Skin epidermis (tissue), 12 donors: ENCODE results near the gene FRMD4B.
A peak's percentile ranks its signal among the peaks of the same experiment; 100 is the strongest.
"Not testable (repeated sequence)": the region's sequence is repeated elsewhere in the genome, so short reads cannot be mapped to it uniquely, and the experiment has no call there.

ENCODE experiments used
- H3K27ac ChIP-seq, 21 experiments: fragments of 200-600 bp; sonication (generic) in 11 of 21; one replicate each; pipeline ENCODE4 v1.5.0; 2020; ENCODE audit warnings: mild to moderate bottlenecking in 3 of 21, inconsistent platforms in 2 of 21, moderate library complexity in 2 of 21
- H3K4me3 ChIP-seq, 7 experiments: fragments of 200-600 bp; sonication (generic) in 2 of 7; one replicate each; pipeline ENCODE4 v1.5.0; 2020; ENCODE audit warnings: inconsistent platforms in 2 of 7, mild to moderate bottlenecking in 2 of 7, moderate library complexity in 1 of 7

FRMD4B gene

DNA sequence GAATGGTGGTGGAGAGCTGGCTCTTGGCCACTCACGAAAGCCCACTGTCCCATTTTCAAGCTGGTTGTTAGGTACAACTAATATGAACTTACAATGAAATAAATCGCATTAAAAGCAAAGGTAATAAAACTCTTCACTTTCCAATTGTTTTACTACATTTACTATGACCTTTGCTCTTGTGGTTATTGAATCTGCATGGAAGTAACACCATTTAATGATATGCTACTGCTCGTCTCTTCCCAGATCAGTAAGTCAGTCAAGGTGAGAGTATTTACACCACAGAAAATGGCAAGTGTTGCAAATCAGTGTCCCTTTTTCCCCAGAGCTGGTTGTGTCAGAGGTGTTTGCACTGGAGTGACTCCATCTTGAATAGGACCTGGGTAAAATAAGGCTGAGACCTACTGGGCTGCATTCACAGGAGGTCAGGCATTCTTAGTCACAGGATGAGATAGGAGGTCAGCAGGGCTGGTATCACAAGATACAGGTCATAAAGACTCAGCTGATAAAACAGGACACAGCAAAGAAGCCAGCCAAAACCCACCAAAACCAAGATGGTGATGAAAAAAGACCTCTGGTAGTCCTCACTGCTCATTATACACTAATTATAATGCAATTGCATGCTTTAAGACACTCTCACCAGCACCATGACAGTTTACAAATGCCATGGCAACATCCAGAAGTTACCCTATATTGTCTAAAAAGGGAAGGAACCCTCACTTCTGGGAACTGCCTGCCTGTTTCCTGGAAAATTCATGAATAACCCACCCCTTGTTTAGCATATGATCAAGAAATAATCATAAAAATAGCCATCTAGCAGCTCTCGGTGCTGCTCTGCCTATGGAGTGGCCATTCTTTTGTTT, 57.6 kb downstream of the FRMD4B start:
- H3K27ac ChIP-seq: peak overlapping the region in 10 of 21 experiments; percentile 13 to 65 (median 46)
- no peak overlapping the region for H3K4me3 ChIP-seq

DNA sequence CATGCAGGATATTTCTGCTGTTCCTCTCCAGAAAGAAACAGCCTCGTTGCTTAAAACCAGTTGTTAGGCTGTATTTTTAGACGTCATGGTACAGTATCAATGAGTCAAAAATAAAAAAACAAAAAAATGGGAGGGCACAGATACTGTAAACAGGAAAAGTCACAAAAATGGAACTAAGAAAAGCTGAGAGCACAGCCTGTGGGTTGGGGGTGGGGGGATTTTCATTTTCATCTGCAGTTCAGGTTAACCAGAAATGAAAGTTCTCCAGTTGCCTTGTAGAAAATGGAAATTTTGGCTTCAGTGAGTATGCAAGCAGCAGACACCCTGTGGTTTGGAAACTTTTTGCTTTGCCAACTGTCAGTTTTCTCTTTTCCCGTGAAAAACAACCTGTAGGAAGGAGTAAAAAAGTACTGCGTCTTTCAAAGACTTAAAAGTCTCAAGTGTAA, 59.0 kb downstream of the FRMD4B start:
- Histone ChIP-seq H3K4me3 (no peak overlapping the region), H3K27ac (peak overlapping the region in 12 of 21 experiments; percentile 4 to 76 (median 49))

- H3K4me3 ChIP-seq: no peak overlapping the region
- H3K27ac ChIP-seq: no peak overlapping the region
Observed at GRCh38 chr3:69325151-69325550, 60.7 kb downstream of the FRMD4B start.

- Histone ChIP-seq H3K27ac (no peak overlapping the region), H3K4me3 (no peak overlapping the region)
Observed at GRCh38 chr3:69324362-69325025, 61.4 kb downstream of the FRMD4B start.

GRCh38 chr3:69323941-69324340, 61.9 kb downstream of the FRMD4B start:
- no peak overlapping the region for H3K4me3 ChIP-seq
- H3K27ac ChIP-seq: no peak overlapping the region

DNA sequence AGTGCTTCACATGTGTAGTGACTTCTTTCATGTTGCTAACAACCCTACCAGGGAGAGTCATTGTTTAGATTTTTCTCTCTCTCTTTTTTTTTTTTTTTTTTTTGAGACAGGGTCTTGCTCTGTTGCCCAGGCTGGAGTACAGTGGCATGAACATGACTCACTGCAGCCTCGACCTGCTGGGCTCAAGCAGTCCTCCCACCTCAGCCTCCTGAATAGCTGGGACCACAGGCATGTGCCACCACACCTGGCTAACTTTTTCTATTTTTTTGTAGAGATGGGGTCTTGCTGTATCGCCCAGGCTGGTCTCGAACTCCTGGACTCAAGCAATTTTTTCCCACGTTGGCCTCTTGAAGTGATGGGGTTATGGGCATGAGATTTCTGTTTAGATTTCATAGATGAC, 63.4 kb downstream of the FRMD4B start:
- not testable (repeated sequence) for H3K4me3 ChIP-seq
- H3K27ac ChIP-seq: peak overlapping the region in 2 of 21 experiments; percentile 17 to 38

DNA sequence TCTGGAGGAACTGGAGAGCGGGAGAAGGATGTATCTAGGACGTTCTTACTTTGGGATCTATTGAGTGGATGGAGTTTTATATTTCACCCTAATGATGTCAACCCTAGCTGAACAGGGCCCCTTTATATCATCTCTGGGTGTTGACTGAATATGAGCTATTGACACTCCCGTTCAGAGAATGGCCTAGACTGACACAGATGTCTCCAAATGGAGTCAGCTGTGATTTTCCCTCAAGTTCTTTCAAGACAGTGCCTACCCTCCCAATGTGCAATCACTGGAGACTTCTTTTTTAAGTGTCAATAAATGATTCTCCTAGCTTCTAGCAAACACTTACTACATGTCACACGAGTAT, 63.8 kb downstream of the FRMD4B start:
- Histone ChIP-seq H3K4me3 (no peak overlapping the region), H3K27ac (peak overlapping the region in 4 of 21 experiments; percentile 17 to 60 (median 44))

GRCh38 chr3:69321301-69322157, 64.4 kb downstream of the FRMD4B start:
- no peak overlapping the region for H3K4me3 ChIP-seq
- peak overlapping the region in 11 of 21 experiments; percentile 12 to 66 (median 40) for H3K27ac ChIP-seq

DNA sequence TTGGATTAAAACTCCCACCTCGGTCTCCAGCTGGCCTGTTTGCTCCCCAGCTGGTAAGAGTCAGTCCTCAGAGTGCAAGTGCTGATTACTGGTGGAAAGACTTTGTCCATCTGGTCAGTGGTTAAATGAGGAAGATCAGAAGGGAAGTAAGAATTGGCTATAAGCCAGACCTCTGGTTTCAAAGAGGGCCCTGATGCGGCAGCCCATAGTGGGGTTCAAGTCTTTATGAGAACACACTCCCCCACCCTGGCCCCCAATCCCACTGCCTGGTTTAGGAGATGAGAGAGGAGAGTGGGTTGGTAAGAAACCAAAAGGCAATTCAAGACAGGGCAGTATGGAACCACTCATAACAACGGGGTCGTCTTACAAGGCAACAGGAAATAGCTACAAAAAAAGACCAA, 65.0 kb downstream of the FRMD4B start:
- H3K27ac ChIP-seq: peak overlapping the region in 12 of 21 experiments; percentile 9 to 66 (median 40)
- no peak overlapping the region for H3K4me3 ChIP-seq

DNA sequence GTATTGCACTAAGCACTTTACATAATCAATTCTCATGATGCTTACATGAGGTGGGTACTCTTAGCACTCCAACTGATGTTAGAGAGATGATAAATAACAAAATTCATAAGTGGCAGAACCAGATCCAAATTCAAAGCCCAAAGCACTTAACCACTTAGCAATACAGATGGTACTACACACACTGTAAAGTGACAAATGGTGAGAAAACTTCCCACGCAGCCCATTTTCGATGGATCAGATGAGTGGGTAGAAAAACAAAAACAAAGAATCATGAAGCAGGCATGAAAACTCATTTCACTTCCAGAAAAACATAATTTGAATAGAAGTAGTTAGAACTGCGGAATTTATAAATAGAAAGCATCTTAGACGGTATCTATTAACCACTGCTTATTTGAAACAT, 66.2 kb downstream of the FRMD4B start:
- Histone ChIP-seq H3K4me3 (no peak overlapping the region), H3K27ac (no peak overlapping the region)

DNA sequence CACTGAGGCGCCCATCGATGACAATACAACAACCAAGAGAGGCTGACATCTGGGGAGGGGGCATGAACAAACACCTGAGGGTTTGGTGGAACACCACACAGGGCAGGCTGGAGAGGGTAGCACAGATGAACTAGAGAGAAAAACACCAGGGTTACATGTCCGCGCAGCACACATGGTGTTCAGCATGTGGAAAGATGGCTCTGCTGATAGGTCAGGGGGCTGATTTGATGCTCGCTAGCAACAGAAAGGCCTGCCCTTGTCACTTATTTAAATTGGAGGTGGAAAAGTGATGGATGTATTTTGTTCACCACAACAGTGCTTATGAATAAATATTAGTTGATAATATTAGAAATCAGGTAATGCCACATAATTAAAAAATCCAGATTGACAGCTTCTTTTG, 67.5 kb downstream of the FRMD4B start:
- Histone ChIP-seq H3K4me3 (no peak overlapping the region), H3K27ac (no peak overlapping the region)

GRCh38 chr3:69313251-69313650, 72.6 kb downstream of the FRMD4B start:
- Histone ChIP-seq H3K27ac (no peak overlapping the region), H3K4me3 (no peak overlapping the region)

- Histone ChIP-seq H3K27ac (no peak overlapping the region), H3K4me3 (no peak overlapping the region)
Observed at GRCh38 chr3:69309814-69310213, 76.1 kb downstream of the FRMD4B start.

DNA sequence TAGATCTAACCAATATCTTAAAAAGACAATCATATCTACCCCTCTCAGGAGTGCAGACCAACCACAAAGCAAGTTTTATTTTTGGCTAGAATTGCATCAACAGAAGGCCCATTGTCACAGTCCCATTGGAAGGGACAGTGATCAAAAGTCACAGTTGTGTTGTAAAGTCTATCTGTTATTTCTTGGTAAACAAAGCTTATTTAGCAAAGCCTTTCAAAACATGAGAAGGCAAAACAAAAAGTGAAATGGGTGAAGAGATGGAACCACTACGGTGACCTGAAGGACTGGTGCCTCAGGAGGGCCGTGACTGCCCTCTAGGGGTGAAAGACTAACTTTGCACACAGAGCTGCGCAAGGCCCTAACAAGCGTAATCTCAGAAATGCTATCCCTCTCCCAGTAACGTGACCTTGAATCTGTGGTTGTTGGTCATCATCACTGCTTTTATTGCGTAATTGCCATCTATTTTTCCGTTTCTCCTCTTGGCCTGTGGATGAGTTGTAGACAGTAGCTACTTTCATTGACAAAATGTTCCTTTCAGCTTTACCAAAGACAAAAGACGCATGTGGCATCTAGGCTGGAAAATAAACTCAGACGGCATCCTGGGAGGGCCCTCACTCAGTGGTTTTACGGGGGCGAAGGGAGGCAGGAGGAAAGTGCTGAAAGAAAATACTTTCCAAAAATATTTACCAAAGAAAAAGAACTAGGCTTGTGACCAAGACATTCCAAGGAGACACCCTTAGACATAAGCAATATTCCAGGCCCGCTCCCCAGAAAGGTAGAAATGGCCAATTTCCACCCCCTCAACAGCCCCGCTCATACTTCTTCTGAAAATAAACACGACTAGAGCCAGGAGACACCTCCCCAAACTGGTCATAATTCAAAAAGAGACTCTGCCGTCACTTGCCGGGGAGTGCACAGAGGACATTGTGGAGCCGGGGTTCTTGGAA, 79.4 kb downstream of the FRMD4B start:
- Histone ChIP-seq H3K4me3 (no peak overlapping the region), H3K27ac (peak overlapping the region in 6 of 21 experiments; percentile 4 to 66 (median 30))

DNA sequence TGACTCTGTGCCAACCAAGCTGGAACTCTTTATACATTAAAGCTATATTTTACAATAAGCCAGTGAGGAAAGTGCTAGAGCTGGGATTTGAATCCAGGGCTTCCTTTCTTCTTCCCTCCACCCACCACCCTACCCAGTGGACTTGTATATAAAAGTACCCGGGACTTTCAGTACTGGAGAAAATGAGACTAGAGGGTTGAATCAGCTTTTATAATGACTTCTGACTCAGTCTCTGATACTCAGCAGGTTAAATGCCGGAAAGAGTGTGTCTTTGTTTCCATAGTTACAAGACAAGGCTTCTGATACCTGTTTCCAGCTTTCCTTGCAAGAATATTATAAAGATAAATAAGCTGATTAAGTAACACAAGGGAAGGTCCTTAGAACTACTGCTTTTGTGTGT, 80.9 kb downstream of the FRMD4B start:
- no peak overlapping the region for H3K27ac ChIP-seq

GRCh38 chr3:69304396-69304795, 81.5 kb downstream of the FRMD4B start:
- Histone ChIP-seq H3K27ac (no peak overlapping the region), H3K4me3 (no peak overlapping the region)

More for the DNA sequence above, 80.9 kb downstream of the FRMD4B start:
- no peak overlapping the region for H3K4me3 ChIP-seq

DNA sequence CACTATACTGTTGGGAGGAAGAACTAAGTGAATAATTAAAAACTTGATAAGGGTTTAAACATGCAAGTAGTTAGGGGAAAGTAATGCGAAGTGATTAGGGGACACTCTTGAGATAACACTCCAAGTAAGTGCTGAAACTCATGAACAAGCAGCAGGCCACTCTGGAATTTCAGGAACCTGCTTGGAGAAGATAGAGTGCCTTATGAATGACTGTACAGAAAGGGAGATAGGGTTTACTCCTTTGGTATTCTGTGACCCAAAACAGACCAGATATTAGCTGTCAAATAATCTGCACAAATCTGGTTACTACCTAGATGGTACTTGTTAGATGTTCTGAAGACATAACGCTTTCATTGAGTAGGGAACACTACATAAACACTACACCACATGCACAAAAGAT, 85.6 kb downstream of the FRMD4B start:
- Histone ChIP-seq H3K4me3 (no peak overlapping the region), H3K27ac (no peak overlapping the region)

DNA sequence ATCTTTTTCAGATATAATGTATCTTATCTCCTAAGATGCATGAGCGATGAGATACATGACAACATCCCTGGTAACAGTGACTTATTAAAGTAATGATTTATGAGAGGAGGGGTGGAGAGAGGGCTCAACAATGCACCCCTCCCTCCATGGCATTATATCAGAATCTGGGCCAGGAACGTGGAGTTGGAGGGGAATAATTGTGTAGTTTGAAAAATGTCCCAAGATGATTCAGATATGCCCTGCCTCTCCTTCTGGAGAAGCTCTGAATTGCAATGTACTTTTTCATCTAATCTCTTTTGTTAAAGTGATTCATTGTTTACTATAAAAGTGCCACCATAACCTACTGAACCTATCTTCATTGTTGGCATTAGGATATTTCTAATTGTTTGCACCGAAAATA, 86.5 kb downstream of the FRMD4B start:
- no peak overlapping the region for H3K4me3 ChIP-seq
- H3K27ac ChIP-seq: no peak overlapping the region

DNA sequence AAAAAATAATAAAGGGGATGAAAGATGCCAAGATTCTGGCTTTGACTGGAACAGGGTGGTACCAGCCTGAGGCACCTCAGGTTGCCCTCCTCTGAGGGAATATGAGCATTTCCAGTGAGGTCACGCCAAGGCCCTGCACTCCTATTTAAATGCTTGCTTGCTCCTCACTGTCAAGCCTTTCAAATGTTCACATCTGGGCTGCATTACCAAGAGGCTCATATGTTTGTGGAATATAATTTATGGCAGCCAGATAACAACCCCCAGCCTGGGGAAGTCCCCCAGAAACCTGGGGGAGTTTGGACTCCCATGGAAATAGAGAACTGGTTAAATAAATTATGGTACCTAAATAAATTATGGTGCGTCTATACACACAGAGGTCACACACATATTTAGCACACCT, 88.4 kb downstream of the FRMD4B start:
- no peak overlapping the region for H3K4me3 ChIP-seq
- H3K27ac ChIP-seq: no peak overlapping the region
